Fibroblast of gingiva (primary cell): ENCODE results near the gene SPINK8.
A peak's percentile ranks its signal among the peaks of the same experiment; 100 is the strongest.
"Not testable (repeated sequence)": the region's sequence is repeated elsewhere in the genome, so short reads cannot be mapped to it uniquely, and the experiment has no call there.

Experiments
- DNase-seq: peaks from one replicate; pipeline ENCODE4 v3.0.0-alpha.2; 2011; ENCODE audit warnings: low read depth

The SPINK8 gene

GRCh38 chr3:48276911-48277641, 56.4 kb downstream of the SPINK8 start:
- DNase-seq: no peak

GRCh38 chr3:48275287-48276027, 58.0 kb downstream of the SPINK8 start:
- no peak for DNase-seq

- DNase-seq: no peak
Observed at GRCh38 chr3:48274452-48274851, 59.0 kb downstream of the SPINK8 start.

GRCh38 chr3:48273594-48274211, 59.8 kb downstream of the SPINK8 start:
- DNase-seq: peak; percentile 34

GRCh38 chr3:48271763-48272498, 61.5 kb downstream of the SPINK8 start:
- DNase-seq: no peak

GRCh38 chr3:48271223-48271622, 62.2 kb downstream of the SPINK8 start:
- not testable (repeated sequence) for DNase-seq

GRCh38 chr3:48270306-48270705, 63.2 kb downstream of the SPINK8 start:
- DNase-seq: no peak

- no peak for DNase-seq
Observed at GRCh38 chr3:48269592-48269991, 63.9 kb downstream of the SPINK8 start.

GRCh38 chr3:48268936-48269561, 64.4 kb downstream of the SPINK8 start:
- no peak for DNase-seq

GRCh38 chr3:48268381-48268935, 65.0 kb downstream of the SPINK8 start:
- DNase-seq: no peak

- no peak for DNase-seq
Observed at GRCh38 chr3:48267782-48268181, 65.7 kb downstream of the SPINK8 start.

- DNase-seq: no peak
Observed at GRCh38 chr3:48258530-48258929, 74.9 kb downstream of the SPINK8 start.
